T-helper 1 cell (primary cell): ENCODE results near the gene UROS.

Experiments used
- DNase-seq, 5 donors: peaks; one replicate each; pipeline ENCODE4 v3.0.0-alpha.2; 2012 to 2020

Gene UROS

GRCh38 chr10:125761961-125762360 is 61.1 kb downstream of the UROS start:
- no peak for DNase-seq

DNA sequence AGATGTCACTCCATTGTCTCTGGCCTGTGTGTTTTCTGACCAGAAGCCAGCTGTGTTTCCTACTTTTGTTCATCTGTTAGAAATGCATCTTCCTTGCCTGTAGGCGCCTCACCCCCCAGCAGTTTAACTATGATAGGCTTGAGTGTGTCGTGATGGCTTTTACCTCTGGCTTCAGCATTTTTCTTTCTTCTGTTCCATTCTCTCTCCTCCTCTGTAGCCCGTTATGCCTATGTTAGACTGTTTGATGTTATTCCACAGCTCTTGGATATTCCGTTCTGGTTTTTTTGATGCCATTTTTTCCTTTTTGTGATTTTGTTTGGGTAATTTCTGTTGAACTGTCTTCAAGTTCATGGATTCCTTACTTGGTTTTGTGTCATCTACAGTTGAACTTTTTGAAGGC is 65.3 kb downstream of the UROS start:
- no peak for DNase-seq

GRCh38 chr10:125756853-125757487 is 66.1 kb downstream of the UROS start:
- no peak for DNase-seq

- no peak for DNase-seq
These were observed 66.9 kb downstream of the UROS start for GRCh38 chr10:125756196-125756595.

DNA sequence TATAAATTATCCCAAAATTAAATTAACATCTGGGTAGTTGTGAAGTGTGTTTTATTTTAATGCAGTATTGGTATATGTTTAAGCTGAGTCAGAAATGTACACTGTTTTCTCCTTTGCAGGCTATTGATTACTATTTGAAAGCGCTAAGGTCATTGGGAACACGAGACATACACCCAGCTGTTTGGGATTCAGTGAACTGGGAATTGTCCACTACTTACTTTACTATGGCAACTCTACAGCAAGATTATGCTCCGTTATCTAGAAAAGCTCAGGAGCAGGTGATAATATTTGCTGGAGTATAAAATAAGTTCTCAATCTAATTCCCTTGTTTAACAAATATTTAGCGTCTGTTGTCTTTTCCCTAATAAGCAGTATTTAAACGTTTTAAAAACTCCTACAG is 75.6 kb downstream of the UROS start:
- no peak for DNase-seq

GRCh38 chr10:125744909-125745308 is 78.1 kb downstream of the UROS start:
- DNase-seq: no peak

DNA sequence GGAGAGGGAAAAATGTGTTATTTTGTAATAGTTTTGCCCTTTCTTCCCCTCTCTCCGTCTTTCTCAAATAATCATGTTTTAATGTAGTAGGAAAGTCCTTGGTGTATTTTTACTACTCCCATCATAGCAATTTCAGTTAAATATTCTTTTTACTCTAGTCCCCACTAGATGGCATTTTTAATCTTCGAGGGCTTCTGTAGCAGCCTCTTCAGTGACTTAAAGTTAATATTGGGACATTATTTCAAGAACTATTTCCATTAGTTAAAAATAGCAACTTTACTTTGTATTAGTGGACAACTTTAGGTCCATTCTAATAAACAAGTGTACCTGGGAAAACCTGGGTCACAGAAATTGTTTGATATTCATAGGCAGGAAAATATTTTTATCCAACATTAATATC is 80.6 kb downstream of the UROS start:
- no peak for DNase-seq

- DNase-seq: no peak
These were observed 82.9 kb downstream of the UROS start for GRCh38 chr10:125739994-125740679.
